Right atrium auricular region (tissue), 2 donors: ENCODE measurements around the gene SFTA2. TPM values are rescaled to one million over a fixed set of nuclear protein-coding genes. Genes with fewer than 3 reads are reported as not detected.

Source experiments
- DNase-seq: peaks from one replicate; pipeline ENCODE4 v3.0.0-alpha.2; 2019; ENCODE audit warnings: low spot score
- H3K27ac ChIP-seq, 2 donors: fragments of 200-600 bp; sonication (generic); 1 replicate in 1 of 2; 2 replicates in 1 of 2; pipeline ENCODE4 v1.5.1; 2016 to 2019
- H3K27me3 ChIP-seq, 2 donors: fragments of 200-600 bp; sonication (generic); one replicate each; pipeline versions ENCODE4 v1.5.1 to v1.6.0; 2017 to 2019
- H3K36me3 ChIP-seq: fragments of 200-600 bp; sonication (generic); one replicate; pipeline ENCODE4 v1.5.1; 2016
- H3K4me1 ChIP-seq, 2 donors: fragments of 200-600 bp; sonication (generic); one replicate each; pipeline versions ENCODE4 v1.5.1 to v1.6.0; 2017 to 2019
- H3K4me3 ChIP-seq, 2 donors: fragments of 200-600 bp; sonication (generic); 1 replicate in 1 of 2; 2 replicates in 1 of 2; pipeline ENCODE4 v1.5.1; 2017 to 2019; ENCODE audit warnings: mild to moderate bottlenecking in 1 of 2, moderate library complexity in 1 of 2
- H3K9me3 ChIP-seq, 2 donors: fragments of 200-600 bp; sonication (generic); one replicate each; pipeline ENCODE4 v1.5.1; 2019
- total RNA-seq, 2 donors: library from RNA; depleted of rRNA; stranded (reverse); fragments of >200 nt; gene quantifications; one replicate each; pipeline ENCODE4 v1.1.0, GENCODE V29; 2016
- TF ChIP-seq, protein P1 (sequence below), 2 donors: fragments of 200-600 bp; sonication (generic); IDR thresholded peaks; one replicate each; pipeline ENCODE4 v1.5.1; 2019; ENCODE audit warnings: antibody characterized with exemption in 2 of 2

Gene SFTA2
- total RNA-seq, 2 donors from 2014 or later: not detected

DNA sequence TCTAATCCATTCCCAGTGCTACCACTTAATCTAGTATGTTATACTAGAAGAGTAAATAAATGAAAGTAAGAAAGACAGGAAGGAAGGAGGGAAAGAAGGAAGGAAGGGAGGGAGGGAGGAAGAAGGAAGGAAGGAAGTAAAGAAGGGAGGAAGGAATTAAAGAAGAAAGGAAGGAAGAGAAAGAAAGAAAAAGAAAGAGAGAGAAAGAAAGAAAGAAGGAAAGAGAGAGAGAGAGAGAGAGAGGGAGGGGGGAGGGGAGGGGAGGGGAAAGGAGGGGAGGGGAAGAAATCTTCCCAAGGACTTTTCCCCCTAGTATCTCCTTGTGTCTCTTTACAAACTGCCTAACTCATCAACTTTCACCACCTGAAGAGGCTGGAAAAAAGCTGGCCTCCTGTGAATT lies 30.7 kb upstream of the SFTA2 start:
- no peaks in the 10 kb centered on the region for H3K36me3 ChIP-seq
- no peaks in the 10 kb centered on the region for H3K4me1 ChIP-seq
- no peak for DNase-seq
- TF ChIP-seq, protein P1, sequence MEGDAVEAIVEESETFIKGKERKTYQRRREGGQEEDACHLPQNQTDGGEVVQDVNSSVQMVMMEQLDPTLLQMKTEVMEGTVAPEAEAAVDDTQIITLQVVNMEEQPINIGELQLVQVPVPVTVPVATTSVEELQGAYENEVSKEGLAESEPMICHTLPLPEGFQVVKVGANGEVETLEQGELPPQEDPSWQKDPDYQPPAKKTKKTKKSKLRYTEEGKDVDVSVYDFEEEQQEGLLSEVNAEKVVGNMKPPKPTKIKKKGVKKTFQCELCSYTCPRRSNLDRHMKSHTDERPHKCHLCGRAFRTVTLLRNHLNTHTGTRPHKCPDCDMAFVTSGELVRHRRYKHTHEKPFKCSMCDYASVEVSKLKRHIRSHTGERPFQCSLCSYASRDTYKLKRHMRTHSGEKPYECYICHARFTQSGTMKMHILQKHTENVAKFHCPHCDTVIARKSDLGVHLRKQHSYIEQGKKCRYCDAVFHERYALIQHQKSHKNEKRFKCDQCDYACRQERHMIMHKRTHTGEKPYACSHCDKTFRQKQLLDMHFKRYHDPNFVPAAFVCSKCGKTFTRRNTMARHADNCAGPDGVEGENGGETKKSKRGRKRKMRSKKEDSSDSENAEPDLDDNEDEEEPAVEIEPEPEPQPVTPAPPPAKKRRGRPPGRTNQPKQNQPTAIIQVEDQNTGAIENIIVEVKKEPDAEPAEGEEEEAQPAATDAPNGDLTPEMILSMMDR (IDR thresholded peaks at IDR 0.05): no peak
- no peak overlapping the region for H3K27ac ChIP-seq
- H3K4me3 ChIP-seq: no peak overlapping the region
- H3K27me3 ChIP-seq: no peaks in the 10 kb centered on the region
- no peaks in the 10 kb centered on the region for H3K9me3 ChIP-seq

DNA sequence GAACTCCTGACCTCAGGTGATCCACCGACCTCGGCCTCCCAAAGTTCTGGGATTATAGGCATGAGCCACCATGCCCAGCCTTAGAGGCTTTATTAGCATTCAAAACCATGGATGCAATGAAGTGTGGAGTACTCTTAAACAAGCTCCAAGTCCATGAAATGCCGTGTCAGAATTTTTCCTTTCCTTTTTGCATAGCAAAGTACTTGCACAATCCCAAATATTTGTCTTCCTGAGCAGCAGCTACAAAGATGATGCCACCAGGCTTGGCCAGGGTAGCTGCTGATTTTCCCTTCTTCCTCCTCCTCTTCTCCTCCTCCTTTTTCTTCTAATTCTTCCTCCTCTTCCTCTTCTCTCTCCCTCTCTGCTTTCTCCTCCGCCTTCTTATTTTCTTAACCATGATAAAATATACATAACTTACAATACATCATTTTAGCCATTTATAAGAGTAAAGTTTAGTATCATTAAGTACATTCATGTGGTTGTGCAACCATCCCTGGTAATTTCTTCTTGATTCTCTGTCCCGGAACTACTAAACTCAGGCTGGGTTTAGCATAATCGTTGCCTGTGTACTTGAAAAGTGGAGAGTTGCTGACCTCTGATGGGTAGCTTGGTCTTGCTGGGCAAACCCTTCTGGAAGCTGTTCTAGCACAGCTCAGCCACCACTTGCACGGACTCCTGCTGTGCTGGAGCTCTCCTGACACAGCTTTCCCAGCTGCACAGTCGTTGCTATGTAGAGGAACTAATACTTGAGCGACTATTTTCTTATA lies 29.1 kb upstream of the SFTA2 start:
- no peak for DNase-seq
- H3K36me3 ChIP-seq: no peaks in the 10 kb centered on the region
- H3K27me3 ChIP-seq: no peaks in the 10 kb centered on the region

DNA sequence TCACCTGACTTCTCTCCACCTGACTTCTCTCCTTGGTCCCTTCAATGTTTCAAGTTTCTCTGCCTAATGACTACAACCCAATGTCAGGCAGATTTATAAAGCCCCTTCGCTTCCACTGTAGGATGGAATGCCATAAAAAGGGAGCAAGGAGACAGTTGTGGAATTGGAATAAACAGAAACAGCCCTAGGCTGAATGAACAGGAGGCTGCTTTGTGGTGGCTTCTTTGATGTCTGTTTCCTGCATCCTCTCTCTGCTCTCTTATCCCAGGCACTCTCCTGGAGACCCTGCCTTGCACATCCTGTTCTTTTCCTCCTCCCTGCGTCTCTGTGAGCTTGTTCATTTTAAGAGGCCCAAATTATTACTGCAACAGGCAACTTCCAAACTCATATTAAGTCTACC lies 25.7 kb upstream of the SFTA2 start:
- H3K36me3 ChIP-seq: no peaks in the 10 kb centered on the region
- no peak overlapping the region for H3K27ac ChIP-seq
- no peaks in the 10 kb centered on the region for H3K9me3 ChIP-seq
- TF ChIP-seq, protein P1 (IDR thresholded peaks at IDR 0.05): no peak
- no peak overlapping the region for H3K4me3 ChIP-seq
- no peak for DNase-seq
- H3K4me1 ChIP-seq: peaks cover 0 to 13% of the 10 kb centered on the region in 2 donors
- H3K27me3 ChIP-seq: no peaks in the 10 kb centered on the region

More for the DNA sequence above, 29.1 kb upstream of the SFTA2 start:
- H3K4me3 ChIP-seq: no peak overlapping the region
- no peaks in the 10 kb centered on the region for H3K9me3 ChIP-seq
- peaks cover 0 to 1% of the 10 kb centered on the region in 2 donors for H3K4me1 ChIP-seq
- TF ChIP-seq, protein P1 (IDR thresholded peaks at IDR 0.05): no peak
- H3K27ac ChIP-seq: no peak overlapping the region

DNA sequence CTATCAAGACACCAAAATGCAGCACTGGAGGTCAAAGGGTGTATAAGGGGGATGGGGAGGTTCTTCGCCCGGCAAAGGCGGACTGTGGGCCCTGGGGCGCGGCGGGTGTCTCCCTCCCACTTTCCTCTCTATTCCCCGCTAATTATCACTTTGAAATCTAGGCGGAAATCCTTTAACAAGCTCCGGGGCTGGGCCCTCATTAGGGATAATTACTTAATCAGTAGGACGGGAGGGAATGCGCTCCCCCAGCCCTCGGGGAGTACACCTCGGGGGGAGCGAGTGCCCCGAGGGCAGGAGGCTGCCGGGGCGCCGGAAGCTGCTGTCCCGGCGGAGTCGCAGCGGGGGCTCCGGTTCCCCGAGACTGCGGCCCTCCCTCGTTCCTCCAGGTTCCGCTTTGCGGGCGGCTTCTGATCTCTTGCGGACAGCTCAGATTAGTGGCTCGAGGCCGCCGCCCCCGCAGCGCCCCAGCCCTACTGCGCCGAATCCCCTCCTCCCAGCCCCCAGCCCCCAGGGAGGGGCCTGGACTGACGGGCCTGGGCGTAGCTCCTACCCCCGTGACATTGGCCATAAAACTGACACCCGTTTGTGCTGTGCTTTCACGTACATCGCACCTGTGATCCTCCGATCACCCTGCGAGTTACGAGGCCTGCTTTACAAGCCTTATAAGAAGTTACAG lies 23.5 kb upstream of the SFTA2 start:
- TF ChIP-seq, protein P1 (IDR thresholded peaks at IDR 0.05): no peak
- Histone ChIP-seq H3K27me3 (no peaks in the 10 kb centered on the region), H3K9me3 (no peaks in the 10 kb centered on the region), H3K27ac (peak overlapping the region; percentile 4 to 19), H3K4me1 (peaks cover 0 to 13% of the 10 kb centered on the region in 2 donors), H3K36me3 (no peaks in the 10 kb centered on the region), H3K4me3 (peak overlapping the region; percentile 29 to 51)
- peak; percentile 62 for DNase-seq

DNA sequence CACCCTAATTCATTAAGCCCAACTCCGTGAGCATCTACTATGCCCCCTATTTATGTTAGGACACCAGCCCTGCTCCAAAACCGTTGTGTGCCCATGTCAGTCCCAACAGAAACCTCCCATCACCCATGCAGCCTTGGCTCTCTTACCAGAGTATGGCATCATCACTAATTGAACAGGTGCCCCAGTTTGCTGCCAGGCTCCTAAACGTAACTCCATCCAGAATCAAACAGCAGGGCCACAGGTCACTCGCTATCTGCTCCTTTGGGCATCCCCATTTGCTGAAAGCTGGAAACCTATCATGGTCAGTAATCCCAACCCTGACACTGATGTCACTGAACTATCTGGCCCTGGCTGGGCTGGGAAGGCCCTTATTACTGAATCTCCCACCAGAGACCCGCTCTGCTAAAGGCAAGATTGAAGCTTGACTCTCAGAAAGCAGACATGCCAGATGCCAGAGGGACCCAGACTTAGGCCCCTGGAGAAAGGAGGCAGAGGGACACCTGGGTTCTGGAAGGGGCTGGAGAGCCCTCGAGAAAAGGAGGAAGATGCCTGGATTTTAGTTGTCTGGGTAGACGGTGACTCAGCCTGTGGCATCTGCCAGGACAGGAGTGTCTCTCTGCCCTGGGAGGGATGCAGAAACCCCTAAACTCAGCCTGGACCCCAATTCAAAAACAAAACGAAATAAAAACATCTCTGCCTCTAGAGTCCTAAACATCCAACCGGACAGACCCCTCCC lies 22.8 kb upstream of the SFTA2 start:
- Histone ChIP-seq H3K4me3 (peak overlapping the region; percentile 29 to 51), H3K4me1 (peaks cover 0 to 13% of the 10 kb centered on the region in 2 donors), H3K36me3 (no peaks in the 10 kb centered on the region), H3K27me3 (no peaks in the 10 kb centered on the region), H3K27ac (peak overlapping the region in 1 of 2 donors; percentile 19), H3K9me3 (no peaks in the 10 kb centered on the region)
- TF ChIP-seq, protein P1 (IDR thresholded peaks at IDR 0.05): no peak
- no peak for DNase-seq
